NB4 (cell line): ENCODE data around the gene IL9R.
"Not testable (repeated sequence)": the region's sequence is repeated elsewhere in the genome, so short reads cannot be mapped to it uniquely, and the experiment has no call there.

ENCODE experiments used
- CTCF ChIP-seq: IDR thresholded peaks from one replicate; pipeline ENCODE4 v1.5.1; 2012; ENCODE audit warnings: low read depth, low read length
- MAX ChIP-seq: IDR thresholded peaks from 2 replicates; pipeline ENCODE4 v1.6.1; 2011; ENCODE audit warnings: low read depth, low read length
- POLR2A ChIP-seq: IDR thresholded peaks from 2 replicates; pipeline ENCODE4 v1.6.1; 2011; ENCODE audit warnings: mild to moderate bottlenecking; ENCODE audit not compliant: insufficient read length; ENCODE audit errors: extremely low read depth

- TF ChIP-seq CTCF, POLR2A, MAX: not testable (repeated sequence)
Observed at GRCh38 chrX:156006468-156006867, 9.0 kb downstream of the IL9R start.
